Smooth muscle cell of the pulmonary artery (primary cell): Measurements from ENCODE around the gene EIF4A3. TPM values are rescaled to one million over a fixed set of nuclear protein-coding genes. Genes with fewer than 3 reads are reported as not detected.

Experiments
- total RNA-seq: library from RNA; depleted of rRNA; stranded (reverse); fragments of >200 nt; gene quantifications from 2 replicates; pipeline ENCODE4 v1.2.3, GENCODE V29; 2014

EIF4A3 gene
- total RNA-seq, result 72.2 and 80.3 TPM in 2 replicates

GRCh38 chr17:80147035-80147822, at the start of gene EIF4A3:
Gene EIF4A3 (minus strand): TSS chr17:80147128. CDS start chr17:80146961, 167 bp downstream.

GRCh38 chr17:80169784-80170500, 23.0 kb upstream of the EIF4A3 start, which contains the start of gene CARD14:
Gene CARD14 (plus strand): TSS chr17:80170030. CDS start chr17:80181439, 11,409 bp downstream.

GRCh38 chr17:80101011-80101945, 45.6 kb downstream of the EIF4A3 start, which contains the start of gene GAA:
Gene GAA (plus strand): TSS chr17:80101581. CDS start chr17:80104587, 3,006 bp downstream.

Other genes with a start within 250 kb of the EIF4A3 start
- gene TBC1D16, start 111.3 kb downstream of the EIF4A3 start, total RNA-seq, result 38.5 and 51.9 TPM in 2 replicates
- gene CCDC40, start 110.5 kb downstream of the EIF4A3 start, total RNA-seq, result 1.8 and 1.9 TPM in 2 replicates
- gene GAA, start 45.5 kb downstream of the EIF4A3 start, total RNA-seq, result 48.0 and 96.0 TPM in 2 replicates
- gene CARD14, start 22.9 kb upstream of the EIF4A3 start, total RNA-seq, result 0.03 TPM in 1 of 2 replicates, not detected in the other
- 11.0 and 25.1 TPM in 2 replicates for gene SGSH, start 73.2 kb upstream of the EIF4A3 start, total RNA-seq
- gene SLC26A11, start 73.3 kb upstream of the EIF4A3 start, total RNA-seq, result 12.4 and 19.0 TPM in 2 replicates
- gene RNF213, start 113.7 kb upstream of the EIF4A3 start, total RNA-seq, result 189 and 228 TPM in 2 replicates